ENCODE measurements around the gene ZNF621.

Gene ZNF621
- total RNA-seq = 31.8 to 67.5 (median 39.3) reads per million in 9 experiments

- peak; percentile 81 to 85 (median 82) for DNase-seq
- Mint-ChIP-seq H3K27ac (peak within 1 kb of the TSS; percentile 93 to 98), H3K36me3 (ENCODE audit: insufficient read depth) (peaks cover 13% of the 10 kb centered on the region), H3K4me1 (ENCODE audit: low read depth in 2 of 2) (peaks cover 19 to 24% of the 10 kb centered on the region in 2 donors), H3K9me3 (no peaks in the 10 kb centered on the region), H3K4me3 (peak within 1 kb of the TSS; percentile 91 to 97), H3K27me3 (no peaks in the 10 kb centered on the region)
- ATAC-seq (replicated peaks) = peak; percentile 98
Observed at GRCh38 chr3:40524568-40525285, at the start of gene ZNF621. Gene ZNF621, plus strand, starts transcription at chr3:40524960. Its CDS starts 881 bp downstream, at chr3:40525841.

DNA sequence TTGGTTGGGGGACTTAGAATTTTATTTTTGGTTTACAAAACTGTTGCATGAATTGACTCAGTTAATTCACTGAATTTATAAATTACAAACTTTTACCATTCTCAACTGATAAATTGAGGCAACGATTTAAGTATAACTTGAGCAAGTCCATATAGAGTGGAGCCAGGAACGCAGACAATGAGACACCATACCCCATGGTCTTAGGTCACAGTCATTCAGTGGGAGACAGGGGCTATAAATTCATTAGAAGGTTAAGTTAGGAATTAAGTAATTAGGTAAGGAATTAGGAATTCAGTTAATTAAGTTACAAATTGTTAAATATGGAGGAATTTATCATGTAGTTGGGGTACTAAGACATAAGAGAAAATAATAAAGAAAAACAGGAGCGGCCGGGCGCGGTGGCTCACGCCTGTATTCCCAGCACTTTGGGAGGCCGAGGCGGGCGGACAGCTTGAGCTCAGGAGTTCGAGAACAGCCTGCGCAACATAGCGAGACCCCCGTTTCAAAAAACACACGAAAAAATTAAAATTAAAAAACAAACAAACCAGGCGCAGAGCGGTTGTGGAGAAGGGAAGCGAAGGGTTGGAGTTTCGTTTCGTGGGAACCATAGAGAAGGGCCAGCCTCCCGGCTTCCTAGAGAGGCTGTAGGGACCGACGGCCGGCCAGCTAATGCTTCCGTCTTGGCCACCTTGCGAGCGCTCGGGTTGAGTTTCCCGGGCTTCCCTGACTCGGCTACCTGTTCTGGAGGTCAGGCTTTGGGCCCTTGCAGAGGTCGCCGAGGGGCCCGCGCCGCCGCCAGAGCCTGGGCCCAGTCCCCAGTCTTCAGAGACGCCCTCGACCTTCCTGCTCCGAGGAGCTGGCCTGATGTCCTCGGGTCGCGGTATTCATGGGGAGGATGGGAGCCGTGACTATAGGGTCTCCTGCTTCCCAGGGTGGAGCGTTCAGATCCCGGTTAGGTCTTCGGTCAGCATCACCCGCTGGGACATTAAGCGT lies 48.0 kb upstream of the ZNF621 start, which contains the start of gene ZNF619:
Gene ZNF619 (plus strand): TSS at position 645 of the 993 bp plus-strand sequence. CDS start 858 bp downstream, outside the sequence.
- DNase-seq = peak; percentile 51 to 63 (median 60)
- Mint-ChIP-seq H3K36me3 (ENCODE audit: insufficient read depth) (peaks cover 8% of the 10 kb centered on the region), H3K27ac (peak within 1 kb of the TSS; percentile 98 to 99), H3K4me3 (peak within 1 kb of the TSS; percentile 93 to 96), H3K4me1 (ENCODE audit: low read depth in 2 of 2) (peaks cover 16 to 28% of the 10 kb centered on the region in 2 donors), H3K9me3 (no peaks in the 10 kb centered on the region), H3K27me3 (no peaks in the 10 kb centered on the region)
- peak; percentile 95 for ATAC-seq (replicated peaks)

DNA sequence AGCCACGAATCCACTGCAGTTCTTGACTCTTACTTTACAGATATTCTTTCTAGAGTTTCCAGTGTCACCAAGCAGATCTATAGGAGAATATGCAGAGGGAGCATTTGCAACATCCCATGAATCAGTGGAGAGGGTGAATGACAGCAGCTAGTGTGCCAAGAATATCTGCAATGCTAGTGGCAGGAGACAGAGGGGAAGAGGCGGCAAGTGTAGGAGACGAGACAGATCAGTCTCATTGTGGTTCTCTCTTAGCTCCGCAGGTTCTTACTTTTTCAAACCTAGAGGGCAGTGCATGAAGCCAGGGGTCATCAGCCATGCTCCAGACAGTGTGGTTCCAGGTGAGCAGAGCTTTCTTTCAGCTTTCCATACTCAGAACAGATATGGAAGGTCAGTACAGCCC lies 47.1 kb upstream of the ZNF621 start:
- ATAC-seq (replicated peaks) (no peak), DNase-seq (no peak)
- Mint-ChIP-seq H3K36me3 (ENCODE audit: insufficient read depth) (peaks cover 8% of the 10 kb centered on the region), H3K27ac (peak overlapping the region; percentile 98 to 99), H3K9me3 (no peaks in the 10 kb centered on the region), H3K4me1 (ENCODE audit: low read depth in 2 of 2) (peaks cover 25 to 35% of the 10 kb centered on the region in 2 donors), H3K4me3 (peak overlapping the region; percentile 93 to 96), H3K27me3 (no peaks in the 10 kb centered on the region)

DNA sequence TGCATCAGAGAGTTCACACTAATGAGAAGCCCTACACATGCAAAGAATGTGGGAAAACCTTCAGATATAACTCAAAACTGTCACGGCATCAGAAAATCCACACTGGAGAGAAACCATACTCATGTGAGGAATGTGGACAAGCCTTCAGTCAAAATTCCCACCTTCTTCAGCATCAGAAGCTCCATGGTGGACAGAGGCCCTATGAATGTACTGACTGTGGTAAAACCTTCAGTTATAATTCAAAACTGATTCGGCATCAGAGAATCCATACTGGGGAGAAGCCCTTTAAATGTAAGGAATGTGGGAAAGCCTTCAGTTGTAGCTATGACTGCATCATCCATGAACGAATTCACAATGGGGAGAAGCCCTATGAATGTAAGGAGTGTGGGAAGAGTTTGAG lies 37.6 kb upstream of the ZNF621 start:
- Mint-ChIP-seq H3K36me3 (ENCODE audit: insufficient read depth) (peaks cover 8% of the 10 kb centered on the region), H3K9me3 (peaks cover 5 to 7% of the 10 kb centered on the region in 2 donors), H3K4me3 (no peak overlapping the region), H3K27ac (no peak overlapping the region), H3K4me1 (ENCODE audit: low read depth in 2 of 2) (peaks cover 5 to 11% of the 10 kb centered on the region in 2 donors), H3K27me3 (no peaks in the 10 kb centered on the region)
- DNase-seq = no peak
- ATAC-seq (replicated peaks) = no peak

- Mint-ChIP-seq H3K27ac (no peak overlapping the region), H3K4me1 (ENCODE audit: low read depth in 2 of 2) (no peaks in the 10 kb centered on the region), H3K9me3 (peaks cover 5 to 7% of the 10 kb centered on the region in 2 donors), H3K4me3 (no peak overlapping the region), H3K36me3 (ENCODE audit: insufficient read depth) (peaks cover 5% of the 10 kb centered on the region), H3K27me3 (no peaks in the 10 kb centered on the region)
- ATAC-seq (replicated peaks) (no peak), DNase-seq (no peak)
Observed at GRCh38 chr3:40490916-40491315, 33.8 kb upstream of the ZNF621 start.

- Mint-ChIP-seq H3K27me3 (no peaks in the 10 kb centered on the region), H3K9me3 (no peaks in the 10 kb centered on the region), H3K4me1 (ENCODE audit: low read depth in 2 of 2) (no peaks in the 10 kb centered on the region), H3K36me3 (ENCODE audit: insufficient read depth) (no peaks in the 10 kb centered on the region), H3K27ac (peak overlapping the region in 1 of 2 donors; percentile 51), H3K4me3 (no peak overlapping the region)
- DNase-seq = no peak
- ATAC-seq (replicated peaks) = no peak
Observed at GRCh38 chr3:40494698-40495097, 30.1 kb upstream of the ZNF621 start.

DNA sequence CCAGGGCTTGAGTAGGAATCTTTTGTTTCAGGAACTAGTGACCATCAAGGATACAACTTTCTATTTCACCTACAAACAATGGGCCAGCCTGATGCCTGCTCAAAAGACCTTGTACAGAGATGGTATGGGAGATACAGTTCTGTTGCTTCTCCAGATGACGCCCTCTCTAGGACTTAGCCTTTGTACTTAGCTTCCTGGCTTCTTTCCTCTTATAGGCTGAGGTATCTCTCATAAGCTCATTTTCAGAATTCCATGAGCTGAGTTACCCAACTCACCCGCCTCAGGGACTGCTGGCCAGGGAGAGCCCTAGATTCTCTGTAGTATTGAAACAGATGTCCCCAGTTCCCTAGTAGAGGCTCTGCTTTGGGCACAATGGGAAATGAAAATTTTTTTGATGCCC lies 27.5 kb upstream of the ZNF621 start:
- H3K27me3 Mint-ChIP-seq = no peaks in the 10 kb centered on the region
- DNase-seq (no peak), ATAC-seq (replicated peaks) (no peak)
- peaks cover 3% of the 10 kb centered on the region for H3K36me3 Mint-ChIP-seq (ENCODE audit: insufficient read depth)
- no peak overlapping the region for H3K27ac Mint-ChIP-seq
- H3K4me3 Mint-ChIP-seq = no peak overlapping the region
- no peaks in the 10 kb centered on the region for H3K9me3 Mint-ChIP-seq
- H3K4me1 Mint-ChIP-seq (ENCODE audit: low read depth in 2 of 2) = no peaks in the 10 kb centered on the region

- H3K36me3 Mint-ChIP-seq (ENCODE audit: insufficient read depth) = peaks cover 3% of the 10 kb centered on the region
Observed at GRCh38 chr3:40499952-40500351, 24.8 kb upstream of the ZNF621 start.

GRCh38 chr3:40502034-40502433 lies 22.7 kb upstream of the ZNF621 start:
- Mint-ChIP-seq H3K9me3 (no peaks in the 10 kb centered on the region), H3K36me3 (ENCODE audit: insufficient read depth) (peaks cover 9% of the 10 kb centered on the region), H3K27me3 (no peaks in the 10 kb centered on the region), H3K4me1 (ENCODE audit: low read depth in 2 of 2) (peaks cover 7 to 8% of the 10 kb centered on the region in 2 donors), H3K27ac (no peak overlapping the region), H3K4me3 (no peak overlapping the region)
- ATAC-seq (replicated peaks) (no peak), DNase-seq (no peak)

More at GRCh38 chr3:40499952-40500351, 24.8 kb upstream of the ZNF621 start:
- no peaks in the 10 kb centered on the region for H3K9me3 Mint-ChIP-seq
- DNase-seq (no peak), ATAC-seq (replicated peaks) (no peak)
- H3K27me3 Mint-ChIP-seq = no peaks in the 10 kb centered on the region
- no peak overlapping the region for H3K27ac Mint-ChIP-seq
- no peaks in the 10 kb centered on the region for H3K4me1 Mint-ChIP-seq (ENCODE audit: low read depth in 2 of 2)
- no peak overlapping the region for H3K4me3 Mint-ChIP-seq

GRCh38 chr3:40504636-40505430 lies 19.9 kb upstream of the ZNF621 start:
- DNase-seq (no peak), ATAC-seq (replicated peaks) (no peak)
- peaks cover 7 to 10% of the 10 kb centered on the region in 2 donors for H3K4me1 Mint-ChIP-seq (ENCODE audit: low read depth in 2 of 2)
- H3K27me3 Mint-ChIP-seq = no peaks in the 10 kb centered on the region
- H3K4me3 Mint-ChIP-seq = peak overlapping the region; percentile 86 to 87
- peak overlapping the region in 1 of 2 donors; percentile 90 for H3K27ac Mint-ChIP-seq
- peaks cover 9% of the 10 kb centered on the region for H3K36me3 Mint-ChIP-seq (ENCODE audit: insufficient read depth)
- H3K9me3 Mint-ChIP-seq = no peaks in the 10 kb centered on the region

GRCh38 chr3:40505599-40506462 lies 18.9 kb upstream of the ZNF621 start, which contains the start of gene ZNF620:
Gene ZNF620, plus strand, starts transcription at chr3:40506039. Its CDS starts 314 bp downstream, at chr3:40506353.
- Mint-ChIP-seq H3K9me3 (no peaks in the 10 kb centered on the region), H3K27ac (peak within 1 kb of the TSS; percentile 90)

More at GRCh38 chr3:40505599-40506462, 18.9 kb upstream of the ZNF621 start, which contains the start of gene ZNF620:
- peak; percentile 79 for ATAC-seq (replicated peaks)
- Mint-ChIP-seq H3K4me3 (peak within 1 kb of the TSS; percentile 86 to 87), H3K4me1 (ENCODE audit: low read depth in 2 of 2) (peaks cover 7 to 10% of the 10 kb centered on the region in 2 donors), H3K36me3 (ENCODE audit: insufficient read depth) (peaks cover 9% of the 10 kb centered on the region), H3K27me3 (no peaks in the 10 kb centered on the region)
- peak; percentile 13 to 20 (median 20) for DNase-seq
